Stimulated activated CD4-positive, alpha-beta T cell treated with anti-CD3 and anti-CD28 coated beads, Interleukin-4, amount 100 ng/mL, for 24 hours (primary cell): ENCODE data around the gene SH2D5.
"Not testable (repeated sequence)": the region's sequence is repeated elsewhere in the genome, so short reads cannot be mapped to it uniquely, and the experiment has no call there.

Source experiments
- DNase-seq: peaks from one replicate; pipeline ENCODE4 v3.0.0-alpha.2; 2020

Gene SH2D5

DNA sequence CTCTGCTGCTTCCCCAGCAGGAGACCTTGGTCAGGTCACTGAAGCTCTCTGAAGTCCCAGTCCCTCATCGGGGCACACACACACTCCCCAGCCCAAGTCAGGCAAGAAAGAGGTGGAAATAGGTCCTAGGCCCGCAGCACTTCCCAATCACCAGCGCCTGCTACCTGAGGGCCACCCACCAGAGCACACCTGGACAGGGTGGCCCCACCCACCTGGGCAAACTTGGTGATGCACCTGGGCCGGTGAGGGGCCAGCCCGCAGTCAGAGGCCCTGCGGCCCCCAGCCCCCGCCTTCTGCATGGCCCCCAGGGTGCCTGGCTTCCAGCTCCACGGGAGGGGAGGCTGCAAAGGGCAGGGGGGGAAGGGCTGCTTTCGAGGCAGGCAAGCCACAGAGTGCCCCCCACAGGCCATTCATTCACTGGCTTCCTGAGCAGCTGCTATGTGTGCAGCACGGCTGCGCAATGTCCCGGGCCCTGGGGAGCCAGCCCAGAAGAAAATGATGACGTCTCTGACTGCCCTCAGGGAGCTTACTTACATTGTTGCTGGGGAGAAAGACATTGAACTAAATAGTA is 4.7 kb downstream of the SH2D5 start:
- DNase-seq = peak; percentile 3

- peak; percentile 3 for DNase-seq
These were observed 5.4 kb downstream of the SH2D5 start for GRCh38 chr1:20726932-20727745.

GRCh38 chr1:20726118-20726911 is 6.2 kb downstream of the SH2D5 start:
- DNase-seq = no peak

- DNase-seq = no peak
These were observed 7.0 kb downstream of the SH2D5 start for GRCh38 chr1:20725189-20726117.

GRCh38 chr1:20724364-20725188 is 7.9 kb downstream of the SH2D5 start:
- DNase-seq = no peak

- no peak for DNase-seq
These were observed 8.8 kb downstream of the SH2D5 start for GRCh38 chr1:20723537-20724363.

DNA sequence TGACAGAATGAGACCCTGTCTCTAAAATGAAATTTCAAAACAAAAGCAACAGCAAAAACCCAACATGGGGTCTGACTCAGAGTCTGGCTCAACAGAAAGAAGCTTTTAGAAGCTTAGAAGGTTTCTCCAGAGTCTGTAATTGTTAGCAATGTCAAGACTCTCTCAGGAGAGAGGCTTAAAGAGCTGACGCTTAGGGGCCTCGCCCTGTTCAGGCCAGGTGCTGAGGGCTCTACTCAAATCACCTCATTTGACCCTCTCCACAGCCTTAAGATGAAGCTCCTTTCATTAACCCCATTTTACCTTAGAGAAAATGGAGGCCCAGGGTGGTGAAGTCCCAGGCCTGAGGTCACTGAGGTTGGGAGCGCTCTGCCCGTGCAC is 9.4 kb downstream of the SH2D5 start:
- DNase-seq = no peak

- no peak for DNase-seq
These were observed 11.1 kb downstream of the SH2D5 start for GRCh38 chr1:20721117-20722061.

DNA sequence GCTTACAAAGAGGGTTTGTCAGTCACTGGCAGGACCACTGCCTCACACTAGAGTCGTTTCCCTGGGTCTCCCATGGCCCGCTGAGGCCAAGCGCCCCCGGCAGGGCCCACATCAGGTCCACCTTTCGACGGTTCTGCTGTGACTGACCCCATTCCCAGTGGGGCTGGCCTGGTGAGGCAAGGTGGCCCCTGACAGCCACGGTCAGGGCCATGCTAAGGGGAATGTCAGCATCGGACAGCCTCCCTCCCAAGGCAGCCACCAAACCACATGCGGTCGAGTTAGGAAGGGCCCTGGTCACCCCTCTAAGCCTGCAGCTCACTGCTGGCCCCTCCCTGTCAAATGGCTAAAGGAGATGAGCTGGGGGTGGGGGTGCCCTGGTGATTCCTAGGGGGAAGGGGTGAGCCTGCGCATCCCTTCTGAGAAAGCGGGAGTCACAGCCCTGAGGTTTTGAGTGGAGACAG is 11.8 kb downstream of the SH2D5 start:
- no peak for DNase-seq

- no peak for DNase-seq
These were observed 12.5 kb downstream of the SH2D5 start for GRCh38 chr1:20719871-20720620.

- DNase-seq = no peak
These were observed 13.2 kb downstream of the SH2D5 start for GRCh38 chr1:20719261-20719660.

GRCh38 chr1:20718343-20718882 is 14.1 kb downstream of the SH2D5 start:
- DNase-seq = not testable (repeated sequence)

DNA sequence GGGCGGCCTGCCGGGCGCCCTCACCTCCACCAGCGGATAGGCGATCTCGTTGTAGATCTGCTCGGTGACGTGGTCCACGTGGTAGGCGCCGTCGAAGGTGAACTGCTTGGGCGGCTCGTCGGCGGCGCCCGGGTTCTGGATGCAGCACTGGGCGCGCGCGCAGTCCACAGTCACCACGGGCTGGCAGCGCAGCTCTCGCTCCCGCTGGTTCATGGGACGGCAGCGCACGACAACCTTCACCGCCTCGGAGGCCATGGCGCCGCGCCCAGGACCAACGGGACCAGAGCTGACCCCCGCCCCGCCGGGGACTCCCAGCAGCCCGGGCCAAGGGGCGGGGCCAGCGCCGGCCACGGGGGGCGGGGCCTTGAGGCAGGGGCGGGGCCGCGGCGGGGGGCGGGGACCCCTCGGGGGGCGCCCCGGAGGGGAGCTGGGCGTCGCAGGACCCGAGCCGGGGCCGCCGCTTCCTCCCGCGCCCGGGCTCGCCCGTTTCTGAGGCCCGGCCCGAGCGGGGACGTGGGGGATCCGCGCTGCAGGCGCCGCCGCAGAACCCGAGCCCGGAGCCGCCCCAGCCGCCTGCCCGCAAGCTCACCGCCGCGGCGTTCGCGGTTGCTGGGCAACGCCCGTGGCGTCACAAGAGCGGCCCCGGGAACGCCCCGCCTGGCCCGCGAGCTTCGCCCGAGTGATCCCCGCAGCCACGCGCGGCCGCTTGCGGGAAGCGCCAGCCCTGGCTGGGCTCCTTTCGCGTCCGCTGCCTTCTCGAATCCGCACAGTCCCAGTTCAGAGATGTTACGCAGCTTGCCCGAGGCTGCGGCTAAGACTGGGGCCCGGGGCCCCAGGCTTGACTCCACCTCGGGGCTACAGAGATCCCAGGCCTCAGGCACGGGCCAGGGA is 14.8 kb downstream of the SH2D5 start, which contains the start of gene KIF17:
Gene KIF17 (minus strand): TSS at position 556 of the 891 bp plus-strand sequence. CDS start 301 bp downstream, at position 255.
- peak; percentile 61 for DNase-seq

GRCh38 chr1:20716232-20716631 is 16.3 kb downstream of the SH2D5 start:
- no peak for DNase-seq

- no peak for DNase-seq
These were observed 17.1 kb downstream of the SH2D5 start for GRCh38 chr1:20715406-20715805.

- no peak for DNase-seq
These were observed 19.1 kb downstream of the SH2D5 start for GRCh38 chr1:20713440-20713839.

DNA sequence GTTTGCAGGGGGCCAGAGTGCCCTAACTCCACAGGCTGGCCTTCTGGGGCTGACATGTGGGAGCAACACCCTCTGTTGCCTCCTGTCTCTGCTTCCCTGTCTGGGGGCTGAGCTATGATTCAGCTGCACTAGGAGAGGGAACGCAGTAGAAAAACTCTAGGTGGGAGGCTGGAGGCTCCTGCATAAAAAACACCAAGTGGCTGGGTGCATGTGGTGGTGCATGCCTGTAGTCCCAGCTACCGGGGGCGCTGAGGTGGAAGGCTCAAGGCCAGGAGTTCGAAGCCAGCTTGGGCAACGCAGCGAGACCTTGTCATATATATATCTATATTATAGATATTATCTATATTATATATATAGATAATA is 20.3 kb downstream of the SH2D5 start:
- DNase-seq = no peak
